HFFc6 (cell line): Measurements from ENCODE around the gene MANF. TPM values are rescaled to one million over a fixed set of nuclear protein-coding genes. Genes with fewer than 3 reads are reported as not detected.

ENCODE experiments used
- DNase-seq: peaks from one replicate; pipeline ENCODE4 v3.0.0-alpha.2; 2018
- H3K27ac Mint-ChIP-seq: 2 replicates; pipeline ENCODE4 v1.8.0; 2020; ENCODE audit warnings: mild to moderate bottlenecking, mixed read lengths
- H3K27me3 Mint-ChIP-seq: 2 replicates; pipeline ENCODE4 v1.8.0; 2021; ENCODE audit warnings: mild to moderate bottlenecking, moderate library complexity, mixed read lengths; ENCODE audit not compliant: insufficient read depth
- H3K36me3 Mint-ChIP-seq: 2 replicates; pipeline ENCODE4 v1.8.0; 2021; ENCODE audit warnings: low read depth, mixed read lengths
- H3K4me1 Mint-ChIP-seq: 2 replicates; pipeline ENCODE4 v1.8.0; 2020; ENCODE audit warnings: low read depth, mixed read lengths
- H3K4me3 Mint-ChIP-seq: 2 replicates; pipeline ENCODE4 v1.8.0; 2020; ENCODE audit warnings: mild to moderate bottlenecking, moderate library complexity, mixed read lengths
- H3K9me3 Mint-ChIP-seq: 2 replicates; pipeline ENCODE4 v1.8.0; 2020; ENCODE audit warnings: mild to moderate bottlenecking, mixed read lengths
- total RNA-seq, 6 experiments: library from RNA; stranded (reverse); fragmentation: NEBNext Ultra II Directional; extraction: Animal tissue kit (Norgen Biotek cat#: 25700); gene quantifications; 2 replicates in 1 of 6; 3 replicates in 5 of 6; pipeline ENCODE4 v1.2.3, GENCODE V29; 2021
- TF ChIP-seq, protein P1 (sequence below): fragments of 200-600 bp; sonication (generic); IDR thresholded peaks from 2 replicates; pipeline ENCODE4 v1.5.0; 2021; ENCODE audit warnings: antibody characterized with exemption, mild to moderate bottlenecking

Gene MANF
- total RNA-seq, 6 experiments from 2014 or later: 157 to 196 (median 179) TPM

DNA sequence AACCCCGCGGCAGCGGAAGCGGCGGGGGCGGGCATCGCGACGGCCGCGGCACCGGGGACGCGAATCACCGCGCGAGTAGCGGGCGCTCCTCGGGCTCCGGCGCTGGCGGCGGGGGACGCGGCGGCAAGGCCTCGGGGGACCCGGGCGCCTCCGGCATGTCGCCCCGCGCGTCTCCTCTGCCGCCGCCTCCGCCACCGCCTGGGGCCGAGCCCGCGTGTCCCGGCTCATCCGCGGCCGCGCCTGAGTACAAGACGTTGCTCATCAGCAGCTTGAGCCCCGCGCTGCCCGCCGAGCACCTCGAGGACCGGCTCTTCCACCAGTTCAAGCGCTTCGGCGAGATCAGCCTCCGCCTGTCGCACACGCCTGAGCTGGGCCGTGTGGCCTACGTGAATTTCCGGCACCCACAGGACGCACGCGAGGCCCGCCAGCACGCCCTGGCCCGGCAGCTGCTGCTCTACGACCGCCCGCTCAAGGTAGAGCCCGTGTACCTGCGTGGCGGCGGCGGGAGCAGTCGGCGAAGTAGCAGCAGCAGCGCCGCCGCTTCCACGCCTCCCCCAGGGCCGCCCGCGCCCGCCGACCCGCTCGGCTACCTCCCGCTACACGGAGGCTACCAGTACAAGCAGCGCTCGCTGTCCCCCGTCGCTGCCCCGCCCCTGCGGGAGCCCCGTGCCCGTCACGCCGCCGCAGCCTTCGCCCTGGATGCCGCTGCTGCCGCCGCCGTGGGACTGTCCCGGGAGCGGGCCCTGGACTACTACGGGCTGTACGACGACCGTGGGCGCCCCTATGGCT, 6.7 kb downstream of the MANF start:
- H3K36me3 Mint-ChIP-seq: peaks cover 41% of the 10 kb centered on the region
- peak overlapping the region; percentile 88 for H3K4me3 Mint-ChIP-seq
- DNase-seq: peak; percentile 7
- TF ChIP-seq, protein P1, sequence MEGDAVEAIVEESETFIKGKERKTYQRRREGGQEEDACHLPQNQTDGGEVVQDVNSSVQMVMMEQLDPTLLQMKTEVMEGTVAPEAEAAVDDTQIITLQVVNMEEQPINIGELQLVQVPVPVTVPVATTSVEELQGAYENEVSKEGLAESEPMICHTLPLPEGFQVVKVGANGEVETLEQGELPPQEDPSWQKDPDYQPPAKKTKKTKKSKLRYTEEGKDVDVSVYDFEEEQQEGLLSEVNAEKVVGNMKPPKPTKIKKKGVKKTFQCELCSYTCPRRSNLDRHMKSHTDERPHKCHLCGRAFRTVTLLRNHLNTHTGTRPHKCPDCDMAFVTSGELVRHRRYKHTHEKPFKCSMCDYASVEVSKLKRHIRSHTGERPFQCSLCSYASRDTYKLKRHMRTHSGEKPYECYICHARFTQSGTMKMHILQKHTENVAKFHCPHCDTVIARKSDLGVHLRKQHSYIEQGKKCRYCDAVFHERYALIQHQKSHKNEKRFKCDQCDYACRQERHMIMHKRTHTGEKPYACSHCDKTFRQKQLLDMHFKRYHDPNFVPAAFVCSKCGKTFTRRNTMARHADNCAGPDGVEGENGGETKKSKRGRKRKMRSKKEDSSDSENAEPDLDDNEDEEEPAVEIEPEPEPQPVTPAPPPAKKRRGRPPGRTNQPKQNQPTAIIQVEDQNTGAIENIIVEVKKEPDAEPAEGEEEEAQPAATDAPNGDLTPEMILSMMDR: no peak
- peaks cover 65% of the 10 kb centered on the region for H3K4me1 Mint-ChIP-seq
- H3K27me3 Mint-ChIP-seq: peaks cover 3% of the 10 kb centered on the region; the same call in 1 of the 2 replicates
- H3K27ac Mint-ChIP-seq: peak overlapping the region; percentile 88
- H3K9me3 Mint-ChIP-seq: no peaks in the 10 kb centered on the region

DNA sequence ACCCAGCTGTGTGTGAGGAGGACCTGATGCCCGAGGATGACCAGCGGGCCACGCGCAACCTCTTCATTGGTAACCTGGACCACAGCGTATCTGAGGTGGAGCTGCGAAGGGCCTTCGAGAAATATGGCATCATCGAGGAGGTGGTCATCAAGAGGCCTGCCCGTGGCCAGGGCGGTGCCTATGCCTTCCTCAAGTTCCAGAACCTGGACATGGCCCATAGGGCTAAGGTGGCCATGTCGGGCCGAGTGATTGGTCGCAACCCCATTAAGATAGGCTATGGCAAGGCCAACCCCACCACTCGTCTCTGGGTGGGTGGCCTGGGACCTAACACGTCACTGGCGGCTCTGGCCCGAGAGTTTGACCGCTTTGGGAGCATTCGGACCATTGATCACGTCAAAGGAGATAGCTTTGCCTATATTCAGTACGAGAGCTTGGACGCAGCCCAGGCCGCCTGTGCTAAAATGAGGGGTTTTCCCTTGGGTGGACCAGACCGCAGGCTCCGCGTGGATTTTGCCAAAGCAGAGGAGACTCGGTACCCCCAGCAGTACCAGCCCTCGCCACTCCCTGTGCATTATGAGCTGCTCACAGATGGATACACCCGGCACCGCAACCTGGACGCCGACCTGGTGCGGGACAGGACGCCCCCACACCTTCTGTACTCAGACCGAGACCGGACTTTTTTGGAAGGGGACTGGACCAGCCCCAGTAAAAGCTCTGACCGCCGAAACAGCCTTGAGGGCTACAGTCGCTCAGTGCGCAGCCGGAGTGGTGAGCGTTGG, 7.5 kb downstream of the MANF start:
- peaks cover 3% of the 10 kb centered on the region; the same call in 1 of the 2 replicates for H3K27me3 Mint-ChIP-seq
- TF ChIP-seq, protein P1: no peak
- H3K4me1 Mint-ChIP-seq: peaks cover 60% of the 10 kb centered on the region
- H3K27ac Mint-ChIP-seq: no peak overlapping the region; the same call in none of the 2 replicates
- peaks cover 42% of the 10 kb centered on the region for H3K36me3 Mint-ChIP-seq
- H3K4me3 Mint-ChIP-seq: peak overlapping the region; percentile 88
- H3K9me3 Mint-ChIP-seq: no peaks in the 10 kb centered on the region
- DNase-seq: no peak

DNA sequence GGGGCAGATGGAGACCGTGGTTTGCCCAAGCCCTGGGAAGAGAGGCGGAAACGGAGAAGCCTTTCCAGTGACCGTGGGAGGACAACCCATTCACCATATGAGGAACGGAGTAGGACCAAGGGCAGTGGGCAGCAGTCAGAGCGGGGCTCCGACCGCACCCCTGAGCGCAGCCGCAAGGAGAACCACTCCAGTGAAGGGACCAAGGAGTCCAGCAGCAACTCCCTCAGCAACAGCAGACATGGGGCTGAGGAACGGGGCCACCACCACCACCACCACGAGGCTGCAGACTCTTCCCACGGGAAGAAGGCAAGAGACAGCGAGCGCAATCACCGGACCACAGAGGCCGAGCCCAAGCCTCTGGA, 8.0 kb downstream of the MANF start:
- peak overlapping the region; percentile 45 for H3K4me3 Mint-ChIP-seq
- H3K27me3 Mint-ChIP-seq: peaks cover 3% of the 10 kb centered on the region; the same call in 1 of the 2 replicates
- DNase-seq: no peak
- no peaks in the 10 kb centered on the region for H3K9me3 Mint-ChIP-seq
- H3K4me1 Mint-ChIP-seq: peaks cover 54% of the 10 kb centered on the region
- TF ChIP-seq, protein P1: no peak
- H3K27ac Mint-ChIP-seq: peak overlapping the region; percentile 33; the same call in 1 of the 2 replicates
- H3K36me3 Mint-ChIP-seq: peaks cover 36% of the 10 kb centered on the region

DNA sequence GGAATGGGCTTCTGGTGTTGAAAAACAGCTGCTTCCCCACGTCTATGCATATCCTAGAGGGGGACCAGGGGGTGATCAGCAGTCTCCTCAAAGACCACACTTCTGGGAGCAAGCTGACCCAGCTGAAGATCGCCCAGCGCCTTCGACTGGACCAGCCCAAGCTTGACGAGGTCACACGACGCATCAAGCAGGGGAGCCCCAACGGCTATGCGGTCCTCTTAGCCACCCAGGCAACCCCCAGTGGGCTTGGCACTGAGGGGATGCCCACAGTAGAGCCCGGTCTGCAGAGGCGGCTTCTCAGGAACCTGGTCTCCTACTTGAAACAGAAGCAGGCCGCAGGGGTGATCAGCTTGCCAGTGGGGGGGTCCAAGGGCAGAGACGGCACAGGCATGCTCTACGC, 8.5 kb downstream of the MANF start:
- no peaks in the 10 kb centered on the region for H3K9me3 Mint-ChIP-seq
- peaks cover 35% of the 10 kb centered on the region for H3K36me3 Mint-ChIP-seq
- H3K4me1 Mint-ChIP-seq: peaks cover 50% of the 10 kb centered on the region
- peak overlapping the region; percentile 33; the same call in 1 of the 2 replicates for H3K27ac Mint-ChIP-seq
- TF ChIP-seq, protein P1: no peak
- peaks cover 3% of the 10 kb centered on the region; the same call in 1 of the 2 replicates for H3K27me3 Mint-ChIP-seq
- no peak for DNase-seq
- no peak overlapping the region for H3K4me3 Mint-ChIP-seq

DNA sequence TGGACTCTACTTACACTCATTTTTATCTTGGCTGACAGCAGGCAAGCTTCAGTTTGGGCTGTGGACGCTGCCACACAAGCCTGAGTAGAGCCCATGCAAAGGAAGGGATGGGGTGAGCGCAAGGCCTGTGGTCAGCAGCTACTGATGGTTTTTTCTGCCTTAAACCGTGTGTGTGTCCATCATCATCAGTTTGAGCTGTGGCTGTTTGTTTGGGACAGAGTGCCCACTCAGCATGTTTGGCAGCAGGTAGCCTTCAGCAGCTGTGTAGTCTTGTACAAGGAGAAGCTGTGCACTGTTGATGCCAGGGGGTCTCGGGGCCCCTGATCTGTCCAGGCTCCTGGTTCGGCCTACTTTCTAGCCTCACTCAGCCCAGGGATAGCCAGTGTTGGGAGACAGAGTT, 9.4 kb downstream of the MANF start:
- Mint-ChIP-seq H3K27ac (peak overlapping the region; percentile 22), H3K4me3 (peak overlapping the region; percentile 16), H3K36me3 (peaks cover 27% of the 10 kb centered on the region), H3K9me3 (no peaks in the 10 kb centered on the region), H3K27me3 (peaks cover 3% of the 10 kb centered on the region; the same call in 1 of the 2 replicates), H3K4me1 (peaks cover 40% of the 10 kb centered on the region)
- DNase-seq: no peak
- TF ChIP-seq, protein P1: no peak
